Omental fat pad (tissue), 4 donors: Measurements from ENCODE around the gene HNRNPH2. TPM values are rescaled to one million over a fixed set of nuclear protein-coding genes. Genes with fewer than 3 reads are reported as not detected.

ENCODE experiments used
- ATAC-seq: fragments of 150-250 bp; one replicate; pipeline ENCODE4 v1.9.1; 2016; ENCODE audit warnings: mild to moderate bottlenecking, moderate library complexity; ENCODE audit not compliant: low FRiP score
- DNase-seq: peaks from one replicate; pipeline ENCODE4 v3.0.0-alpha.2; 2019; ENCODE audit warnings: low spot score
- CTCF ChIP-seq, 3 donors: fragments of 450-650 bp; IDR thresholded peaks; one replicate each; pipeline ENCODE4 v1.5.1; 2016 to 2017; ENCODE audit warnings: antibody characterized with exemption in 3 of 3, mild to moderate bottlenecking in 3 of 3, moderate library complexity in 2 of 3
- total RNA-seq, 4 donors: library from RNA; depleted of rRNA; stranded (reverse); fragments of >200 nt; gene quantifications; one replicate each; pipeline ENCODE4 v1.1.0, GENCODE V29; 2016

Gene HNRNPH2
- total RNA-seq, 4 donors from 2014 or later, result 49.3 to 60.8 (median 55.1) TPM

- ATAC-seq (no peak), DNase-seq (no peak)
- TF ChIP-seq CTCF (IDR thresholded peaks at IDR 0.05), result no peak
Measured at GRCh38 chrX:101410461-101410860, 2.4 kb downstream of the HNRNPH2 start.

- ATAC-seq (no peak), DNase-seq (no peak)
- no peak for TF ChIP-seq CTCF (IDR thresholded peaks at IDR 0.05)
Measured at GRCh38 chrX:101411984-101412383, 4.0 kb downstream of the HNRNPH2 start.

GRCh38 chrX:101415180-101416145 lies 7.4 kb downstream of the HNRNPH2 start:
- ATAC-seq, result peak; percentile 63
- peak in 1 of 3 donors; percentile 29 for TF ChIP-seq CTCF (IDR thresholded peaks at IDR 0.05)
- DNase-seq, result no peak

GRCh38 chrX:101416691-101417090 lies 8.7 kb downstream of the HNRNPH2 start:
- ATAC-seq (no peak), DNase-seq (no peak)
- TF ChIP-seq CTCF (IDR thresholded peaks at IDR 0.05), result no peak

- ATAC-seq, result no peak
- TF ChIP-seq CTCF (IDR thresholded peaks at IDR 0.05), result no peak
Measured at GRCh38 chrX:101417190-101417589, 9.2 kb downstream of the HNRNPH2 start.

GRCh38 chrX:101417981-101418841 lies 10.2 kb downstream of the HNRNPH2 start:
- TF ChIP-seq CTCF (IDR thresholded peaks at IDR 0.05), result no peak
- ATAC-seq (no peak), DNase-seq (no peak)

More at GRCh38 chrX:101417190-101417589, 9.2 kb downstream of the HNRNPH2 start:
- no peak for DNase-seq
